Endodermal cell (in vitro differentiated cells): ENCODE measurements around the gene PARD3B. TPM values are rescaled to one million over a fixed set of nuclear protein-coding genes. Genes with fewer than 3 reads are reported as not detected.

Source experiments
- DNase-seq: peaks from one replicate; pipeline ENCODE4 v3.0.0-alpha.2; 2017
- H3K27ac ChIP-seq: 2 replicates; pipeline ENCODE4 v1.5.1; 2013; ENCODE audit warnings: mild to moderate bottlenecking, low read depth, low read length, moderate library complexity
- H3K27me3 ChIP-seq: 2 replicates; pipeline ENCODE4 v1.6.1; 2013; ENCODE audit warnings: mild to moderate bottlenecking, low read length, moderate library complexity; ENCODE audit not compliant: insufficient read depth, control insufficient read depth, poor library complexity, severe bottlenecking
- H3K36me3 ChIP-seq: 2 replicates; pipeline ENCODE4 v1.7.0; 2013; ENCODE audit warnings: mild to moderate bottlenecking, low read length, moderate library complexity; ENCODE audit not compliant: control insufficient read depth, insufficient read depth
- H3K4me1 ChIP-seq: one replicate; pipeline ENCODE4 v1.7.0; 2013; ENCODE audit warnings: low read length; ENCODE audit not compliant: control insufficient read depth, insufficient read depth
- H3K4me3 ChIP-seq: 2 replicates; pipeline ENCODE4 v1.5.1; 2013; ENCODE audit warnings: mild to moderate bottlenecking, low read length, moderate library complexity
- H3K9ac ChIP-seq: 2 replicates; pipeline ENCODE4 v1.6.1; 2013; ENCODE audit warnings: mild to moderate bottlenecking, low read length, moderate library complexity; ENCODE audit not compliant: poor library complexity, severe bottlenecking; ENCODE audit errors: extremely low read depth
- H3K9me3 ChIP-seq: 2 replicates; pipeline ENCODE4 v1.6.1; 2013; ENCODE audit warnings: mild to moderate bottlenecking, low read length, moderate library complexity; ENCODE audit not compliant: control insufficient read depth
- H3K27ac Mint-ChIP-seq: 2 replicates; pipeline ENCODE4 v1.8.0; 2020; ENCODE audit warnings: mixed read lengths
- H3K27me3 Mint-ChIP-seq: 2 replicates; pipeline ENCODE4 v1.8.0; 2021; ENCODE audit warnings: mild to moderate bottlenecking, mixed read lengths; ENCODE audit not compliant: insufficient read depth
- H3K36me3 Mint-ChIP-seq: 2 replicates; pipeline ENCODE4 v1.8.0; 2020; ENCODE audit warnings: low read depth, mixed read lengths
- H3K4me1 Mint-ChIP-seq: 2 replicates; pipeline ENCODE4 v1.8.0; 2020; ENCODE audit warnings: mixed read lengths
- H3K4me3 Mint-ChIP-seq: 2 replicates; pipeline ENCODE4 v1.8.0; 2020; ENCODE audit warnings: mild to moderate bottlenecking, moderate library complexity, mixed read lengths
- H3K9me3 Mint-ChIP-seq: 2 replicates; pipeline ENCODE4 v1.8.0; 2020; ENCODE audit warnings: mild to moderate bottlenecking, mixed read lengths
- WGBS, 2 experiments: methylation state at CpG; one replicate each; pipeline versions ENCODE4 v1.1.5 to v1.1.7; 2013; ENCODE audit warnings: missing lambda C conversion rate in 2 of 2, mixed read lengths in 1 of 2; ENCODE audit not compliant: insufficient coverage in 1 of 2, insufficient read length in 1 of 2; 5-methylcytosine and 5-hydroxymethylcytosine counted together
- total RNA-seq, 2 donors: library from RNA; stranded (reverse); fragmentation: NEBNext Ultra II Directional in 1 of 2; extraction: Animal tissue kit (Norgen Biotek cat#: 25700) in 1 of 2; gene quantifications; 2 replicates in 1 of 2; 3 replicates in 1 of 2; pipeline ENCODE4 v1.2.1, GENCODE V29; 2021
- TF ChIP-seq, protein P1 (sequence below): fragments of 200-600 bp; sonication (generic); conservative IDR thresholded peaks from 2 replicates; pipeline ENCODE4 v1.5.0; 2021; ENCODE audit warnings: antibody characterized with exemption, mild to moderate bottlenecking

Gene PARD3B
- total RNA-seq, 2 donors from 2014 or later = 2.5 to 5.6 TPM

DNA sequence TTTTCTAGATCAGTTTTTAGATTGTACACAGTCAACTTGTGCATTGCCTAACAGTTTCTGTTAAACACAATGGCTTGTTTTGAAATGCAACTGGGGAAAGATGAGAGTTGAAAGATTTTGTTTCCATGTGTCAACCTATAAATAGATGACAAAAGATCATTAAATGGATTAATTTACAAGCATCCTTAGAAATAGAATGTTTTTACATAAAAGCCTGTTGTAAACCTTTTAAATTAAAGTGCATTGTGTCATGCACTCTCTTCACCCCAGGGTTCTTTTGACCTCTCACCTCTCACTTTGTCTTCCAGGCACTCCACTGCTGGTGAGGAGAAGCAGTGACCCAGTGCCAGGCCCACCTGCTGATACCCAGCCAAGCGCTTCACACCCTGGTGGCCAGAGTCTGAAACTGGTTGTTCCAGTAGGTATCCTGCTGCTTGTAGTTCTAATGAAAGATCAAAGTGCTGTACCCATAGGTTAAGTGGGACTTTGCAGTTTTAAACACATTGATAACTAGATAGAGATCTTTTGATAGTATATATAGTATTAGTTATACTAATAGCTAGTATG lies 502.1 kb downstream of the PARD3B start:
- Histone ChIP-seq H3K4me1 (no peaks in the 10 kb centered on the region), H3K27me3 (no peaks in the 10 kb centered on the region), H3K27ac (no peak overlapping the region), H3K4me3 (no peak overlapping the region), H3K9me3 (peaks cover 4% of the 10 kb centered on the region), H3K36me3 (no peaks in the 10 kb centered on the region), H3K9ac (no peak overlapping the region)
- H3K4me3 Mint-ChIP-seq = no peak overlapping the region
- 29% methylated on average over 1 of the region's 1 CpG; no CpG with 5 or more reads in 1 of the 2 experiments for WGBS, 2 experiments
- no peaks in the 10 kb centered on the region for H3K27me3 Mint-ChIP-seq
- no peak overlapping the region for H3K27ac Mint-ChIP-seq
- no peaks in the 10 kb centered on the region for H3K36me3 Mint-ChIP-seq
- peaks cover 9% of the 10 kb centered on the region for H3K9me3 Mint-ChIP-seq
- TF ChIP-seq, protein P1, sequence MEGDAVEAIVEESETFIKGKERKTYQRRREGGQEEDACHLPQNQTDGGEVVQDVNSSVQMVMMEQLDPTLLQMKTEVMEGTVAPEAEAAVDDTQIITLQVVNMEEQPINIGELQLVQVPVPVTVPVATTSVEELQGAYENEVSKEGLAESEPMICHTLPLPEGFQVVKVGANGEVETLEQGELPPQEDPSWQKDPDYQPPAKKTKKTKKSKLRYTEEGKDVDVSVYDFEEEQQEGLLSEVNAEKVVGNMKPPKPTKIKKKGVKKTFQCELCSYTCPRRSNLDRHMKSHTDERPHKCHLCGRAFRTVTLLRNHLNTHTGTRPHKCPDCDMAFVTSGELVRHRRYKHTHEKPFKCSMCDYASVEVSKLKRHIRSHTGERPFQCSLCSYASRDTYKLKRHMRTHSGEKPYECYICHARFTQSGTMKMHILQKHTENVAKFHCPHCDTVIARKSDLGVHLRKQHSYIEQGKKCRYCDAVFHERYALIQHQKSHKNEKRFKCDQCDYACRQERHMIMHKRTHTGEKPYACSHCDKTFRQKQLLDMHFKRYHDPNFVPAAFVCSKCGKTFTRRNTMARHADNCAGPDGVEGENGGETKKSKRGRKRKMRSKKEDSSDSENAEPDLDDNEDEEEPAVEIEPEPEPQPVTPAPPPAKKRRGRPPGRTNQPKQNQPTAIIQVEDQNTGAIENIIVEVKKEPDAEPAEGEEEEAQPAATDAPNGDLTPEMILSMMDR = peak; percentile 77
- peak; percentile 90 for DNase-seq
- H3K4me1 Mint-ChIP-seq = peaks cover 7% of the 10 kb centered on the region

DNA sequence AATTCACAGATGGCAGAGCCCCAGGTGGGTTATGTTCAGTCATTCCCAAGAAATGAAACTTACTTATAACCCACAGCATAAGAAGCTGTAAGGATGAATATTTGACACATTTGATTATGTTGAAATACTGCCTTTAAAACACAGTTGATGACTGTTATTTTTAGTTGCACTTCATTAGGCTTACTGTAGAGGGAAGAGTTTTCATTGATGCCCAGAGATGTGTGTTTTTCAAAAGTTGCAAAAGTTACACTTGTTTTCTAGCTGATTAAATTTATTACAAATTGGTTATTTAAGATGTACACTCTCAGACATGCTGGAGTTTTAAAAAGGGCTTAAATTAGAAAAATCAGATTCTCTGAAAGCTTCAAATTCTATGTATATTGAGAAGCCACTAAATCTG lies 506.1 kb downstream of the PARD3B start:
- H3K4me3 Mint-ChIP-seq = no peak overlapping the region
- H3K27ac Mint-ChIP-seq = no peak overlapping the region
- Histone ChIP-seq H3K36me3 (no peaks in the 10 kb centered on the region), H3K9me3 (peaks cover 4% of the 10 kb centered on the region), H3K4me3 (no peak overlapping the region), H3K27me3 (no peaks in the 10 kb centered on the region), H3K9ac (no peak overlapping the region), H3K4me1 (no peaks in the 10 kb centered on the region), H3K27ac (no peak overlapping the region)
- no peak for DNase-seq
- H3K36me3 Mint-ChIP-seq = no peaks in the 10 kb centered on the region
- peaks cover 12% of the 10 kb centered on the region for H3K4me1 Mint-ChIP-seq
- H3K27me3 Mint-ChIP-seq = no peaks in the 10 kb centered on the region
- H3K9me3 Mint-ChIP-seq = peaks cover 4% of the 10 kb centered on the region
- TF ChIP-seq, protein P1 = peak; percentile 61

DNA sequence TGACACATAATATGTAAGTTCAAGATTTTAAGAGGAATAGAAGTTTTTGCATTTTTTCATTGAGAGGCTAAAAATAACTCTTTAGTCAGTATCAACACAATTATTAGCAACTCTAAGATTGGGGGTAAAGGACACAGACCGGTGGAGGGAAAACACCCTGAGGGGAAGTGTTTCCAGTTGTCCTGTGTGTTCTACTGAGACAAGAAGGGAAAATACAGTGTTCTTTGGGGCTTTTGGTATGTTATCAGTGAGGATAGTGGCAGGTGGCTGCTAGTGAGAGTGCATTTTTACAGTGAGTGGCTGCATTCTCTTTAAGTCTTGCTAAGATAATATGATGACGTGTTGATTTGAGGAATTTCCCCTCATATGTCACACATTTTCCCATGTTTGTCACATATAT lies 507.5 kb downstream of the PARD3B start:
- Mint-ChIP-seq H3K9me3 (peaks cover 4% of the 10 kb centered on the region), H3K27me3 (no peaks in the 10 kb centered on the region), H3K4me1 (peaks cover 6% of the 10 kb centered on the region), H3K4me3 (no peak overlapping the region), H3K36me3 (no peaks in the 10 kb centered on the region), H3K27ac (no peak overlapping the region)
- H3K4me3 ChIP-seq = no peak overlapping the region
- no peak overlapping the region for H3K9ac ChIP-seq
- H3K36me3 ChIP-seq = no peaks in the 10 kb centered on the region
- peaks cover 4% of the 10 kb centered on the region for H3K9me3 ChIP-seq
- WGBS, 2 experiments = 93% methylated on average over 2 of the region's 2 CpGs; no CpG with 5 or more reads in 1 of the 2 experiments
- no peaks in the 10 kb centered on the region for H3K4me1 ChIP-seq
- no peaks in the 10 kb centered on the region for H3K27me3 ChIP-seq
- TF ChIP-seq, protein P1 = no peak
- no peak overlapping the region for H3K27ac ChIP-seq
- no peak for DNase-seq
